HG02759 (cell line): Measurements from ENCODE around the gene TAS1R3.
"Not testable (repeated sequence)": the region's sequence is repeated elsewhere in the genome, so short reads cannot be mapped to it uniquely, and the experiment has no call there.

Experiments used
- ATAC-seq: cut with Tn5 transposase; IDR thresholded peaks from one replicate; pipeline ENCODE4 v1.9.1; 2021; ENCODE audit warnings: mild to moderate bottlenecking, moderate library complexity; ENCODE audit not compliant: unreplicated experiment

TAS1R3 gene

GRCh38 chr1:1364266-1364665 is 33.2 kb downstream of the TAS1R3 start:
- no peak for ATAC-seq

DNA sequence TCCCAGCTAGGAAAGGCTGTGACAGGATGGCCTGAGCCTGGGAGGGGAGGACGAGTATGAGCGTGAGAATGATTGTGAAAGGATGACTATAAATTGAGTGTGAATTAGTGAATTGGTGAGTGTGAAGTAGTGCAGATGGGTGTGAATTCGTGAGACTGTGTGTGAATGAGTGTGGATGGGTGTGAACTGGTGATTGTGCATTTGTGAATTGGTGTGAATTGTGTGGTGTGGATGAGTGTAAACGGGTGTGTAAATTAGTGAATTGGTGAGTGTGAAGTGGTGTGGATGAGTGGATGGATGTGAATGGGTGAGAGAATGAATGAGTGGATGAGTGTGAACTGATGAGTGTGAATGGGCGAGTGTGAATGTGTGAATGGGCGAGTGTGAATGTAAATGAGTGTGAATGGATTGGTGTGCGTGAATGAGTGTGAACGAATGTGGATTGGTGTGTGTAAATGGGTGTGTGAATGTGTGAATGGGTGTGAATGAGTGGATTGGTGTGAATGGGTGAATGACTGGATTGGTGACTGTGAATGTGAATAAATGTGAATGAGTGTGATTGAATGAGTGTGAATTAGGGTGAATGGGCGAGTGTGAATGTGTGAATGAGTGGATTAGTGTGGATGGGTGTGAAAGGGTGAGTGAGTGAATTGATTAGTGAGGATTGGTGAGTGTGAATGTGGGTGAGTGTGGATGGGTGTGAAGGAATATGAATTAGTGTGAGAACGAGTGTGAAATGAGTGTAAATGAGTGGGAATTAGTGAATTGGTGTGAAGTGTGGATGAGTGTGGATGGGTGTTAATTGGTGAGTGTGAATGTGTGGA is 35.0 kb downstream of the TAS1R3 start:
- ATAC-seq, result no peak

DNA sequence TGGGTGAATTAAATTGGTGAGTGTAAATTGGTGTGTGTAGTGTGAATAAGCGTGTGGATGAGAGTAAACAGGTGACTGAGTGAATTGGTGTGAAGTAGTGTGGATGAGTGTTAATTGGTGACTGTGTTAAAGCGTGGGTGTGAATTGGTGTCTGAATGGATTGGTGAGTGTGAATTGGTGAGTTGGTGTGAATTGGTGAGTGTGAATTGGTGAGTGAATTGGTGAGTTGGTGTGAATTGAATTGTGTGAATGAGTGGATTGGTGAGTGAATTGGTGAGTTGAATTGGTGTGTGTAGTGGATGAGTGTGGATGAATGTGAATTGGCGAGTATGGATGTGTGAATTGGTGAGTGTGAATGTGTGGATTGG is 35.6 kb downstream of the TAS1R3 start:
- no peak for ATAC-seq

GRCh38 chr1:1367315-1367714 is 36.2 kb downstream of the TAS1R3 start:
- ATAC-seq, result no peak

GRCh38 chr1:1370094-1370493 is 39.0 kb downstream of the TAS1R3 start:
- ATAC-seq, result not testable (repeated sequence)

- no peak for ATAC-seq
Measured at GRCh38 chr1:1370771-1371300, 39.8 kb downstream of the TAS1R3 start.

- no peak for ATAC-seq
Measured at GRCh38 chr1:1371364-1371745, 40.3 kb downstream of the TAS1R3 start.

- ATAC-seq, result no peak
Measured at GRCh38 chr1:1371746-1372711, 40.9 kb downstream of the TAS1R3 start.

GRCh38 chr1:1373051-1373814 is 42.2 kb downstream of the TAS1R3 start:
- no peak for ATAC-seq

GRCh38 chr1:1373815-1374588 is 42.9 kb downstream of the TAS1R3 start:
- ATAC-seq, result no peak

GRCh38 chr1:1374589-1374928 is 43.5 kb downstream of the TAS1R3 start:
- peak; percentile 2 for ATAC-seq

DNA sequence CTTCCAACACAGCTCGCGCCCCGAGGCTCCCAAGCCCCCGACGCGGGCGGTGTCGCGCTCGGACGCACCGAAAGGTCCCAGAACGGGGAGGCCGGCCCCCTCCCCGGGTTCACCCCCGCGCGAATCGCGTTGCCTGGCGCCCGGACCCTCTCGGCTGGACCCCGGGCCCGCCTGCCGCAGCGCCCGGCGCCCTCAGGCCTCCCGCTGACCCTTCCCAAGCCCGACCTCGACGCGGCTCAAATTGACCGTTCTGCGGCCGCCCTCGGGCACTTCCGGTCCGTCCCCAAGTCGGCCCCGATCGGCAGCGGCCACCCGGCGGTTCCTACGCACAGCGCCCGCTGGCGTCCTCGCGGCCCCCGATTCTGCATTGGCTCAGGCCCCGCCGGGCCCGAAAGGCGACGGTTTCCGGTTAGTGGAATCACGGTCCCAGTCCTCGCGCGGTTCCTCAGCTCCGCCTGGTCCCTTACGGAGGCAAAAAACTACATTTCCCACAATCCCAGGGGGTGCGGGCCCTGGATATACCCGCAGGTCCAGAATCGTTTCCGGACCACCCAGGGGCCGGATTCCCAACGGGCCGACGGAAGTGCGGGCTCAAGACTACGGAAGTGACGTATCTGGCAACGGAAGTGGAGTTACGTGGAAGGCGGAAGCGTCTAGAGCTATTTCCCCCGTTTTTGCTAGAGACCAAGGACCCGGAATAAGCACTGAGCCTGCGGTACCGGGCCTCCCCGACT is 44.0 kb downstream of the TAS1R3 start, which contains the start of gene AURKAIP1:
AURKAIP1 (minus strand) TSS at position 279 of the 734 bp plus-strand sequence. CDS start 451 bp downstream, outside the sequence.
- ATAC-seq, result peak; percentile 87

DNA sequence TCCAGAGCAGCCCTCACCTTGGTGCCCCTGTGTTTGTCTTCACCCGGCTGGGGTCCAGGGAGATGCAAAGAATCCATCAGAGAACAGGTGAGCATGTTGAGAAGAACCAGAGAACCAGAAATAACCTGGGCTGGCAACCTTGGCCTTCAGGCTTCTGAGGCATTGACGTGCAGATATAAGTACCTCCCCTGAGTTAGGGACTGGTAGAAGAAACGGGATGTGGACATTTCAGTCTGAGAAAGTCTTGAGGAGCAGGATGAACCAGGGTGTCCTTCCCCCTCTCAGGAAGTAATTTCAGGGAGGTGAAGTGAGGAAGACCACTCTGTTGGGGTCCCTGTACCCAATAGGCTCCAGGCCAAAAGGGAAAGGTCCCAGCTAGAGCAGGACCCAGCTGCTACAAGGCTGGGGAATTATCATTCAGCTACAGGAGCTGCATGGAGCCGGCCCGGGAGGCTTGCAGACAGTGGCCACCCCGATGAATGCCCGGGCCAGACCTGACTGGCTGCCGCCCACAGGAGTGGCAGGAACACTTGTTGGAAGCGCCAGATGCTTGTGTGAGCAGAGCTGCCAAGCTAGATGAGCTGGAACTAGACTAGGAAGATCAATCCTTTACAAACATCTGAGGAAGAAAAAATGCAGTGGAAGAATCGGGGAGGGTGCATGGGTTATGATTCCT is 45.6 kb downstream of the TAS1R3 start:
- no peak for ATAC-seq

GRCh38 chr1:1377540-1378205 is 46.6 kb downstream of the TAS1R3 start:
- ATAC-seq, result no peak

DNA sequence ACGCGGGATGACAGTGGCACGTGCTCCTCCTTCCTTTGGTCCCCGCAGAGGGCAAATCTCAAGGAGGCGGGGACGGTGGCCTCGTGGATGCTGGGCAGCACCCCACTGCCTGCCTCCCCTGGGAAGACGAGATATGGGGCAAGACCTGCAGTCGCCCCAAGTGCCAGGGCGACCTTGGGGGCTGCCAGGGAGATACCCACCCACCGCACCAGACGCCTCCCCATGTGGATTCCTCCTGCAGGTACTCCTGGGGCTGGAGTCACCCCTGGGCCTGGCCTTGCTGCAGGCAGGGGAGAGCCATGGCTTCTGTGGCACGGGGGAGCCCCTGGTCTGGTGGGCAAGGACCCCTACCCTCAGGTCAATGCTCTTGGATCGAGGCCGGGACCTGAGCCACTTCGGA is 49.8 kb downstream of the TAS1R3 start:
- no peak for ATAC-seq

- no peak for ATAC-seq
Measured at GRCh38 chr1:1381294-1381693, 50.2 kb downstream of the TAS1R3 start.
